ENCODE measurements around the gene APCDD1L. TPM values are rescaled to one million over a fixed set of nuclear protein-coding genes. Genes with fewer than 3 reads are reported as not detected.

Gene APCDD1L
- total RNA-seq, 4 donors from 2014 or later, result 0.21 to 0.30 TPM; not detected in 2

- Histone ChIP-seq H3K27ac (no peak overlapping the region), H3K9me3 (peaks cover 0 to 15% (median 0%) of the 10 kb centered on the region in 4 donors), H3K27me3 (no peaks in the 10 kb centered on the region), H3K4me3 (no peak overlapping the region), H3K4me1 (no peaks in the 10 kb centered on the region), H3K36me3 (no peaks in the 10 kb centered on the region)
- TF ChIP-seq EP300 (IDR thresholded peaks at IDR 0.05) (no peak), POLR2A (IDR thresholded peaks at IDR 0.05) (no peak), CTCF (IDR thresholded peaks at IDR 0.05) (no peak)
- 81 to 82% methylated on average over 7 of the region's 7 CpGs for WGBS, 2 donors
- no peak for DNase-seq (ENCODE audit: low spot score in 2 of 2)
These were observed 23.0 kb downstream of the APCDD1L start for GRCh38 chr20:58492074-58492718.

DNA sequence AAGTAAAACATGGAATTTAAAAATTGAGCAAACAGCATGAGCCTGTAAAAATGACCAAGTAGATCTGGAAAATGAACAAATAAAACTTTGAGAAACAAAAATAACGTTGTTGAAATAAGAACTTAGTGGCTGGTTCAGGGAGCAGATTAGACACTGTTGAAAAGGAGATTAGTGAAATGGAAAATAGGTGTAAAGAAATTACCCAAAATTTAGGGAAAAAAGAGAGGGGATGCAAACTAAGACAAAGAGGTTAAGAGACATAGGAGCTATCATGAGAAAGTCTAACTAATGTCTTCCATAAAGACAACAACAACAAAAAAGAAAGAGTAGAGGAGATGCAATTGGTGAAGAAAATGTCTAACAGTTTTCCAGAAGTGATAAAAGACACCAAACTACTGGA is 29.0 kb downstream of the APCDD1L start:
- no peak overlapping the region for H3K4me3 ChIP-seq
- no peak overlapping the region for H3K27ac ChIP-seq
- WGBS, 2 donors, result 41 to 42% methylated on average over 1 of the region's 1 CpG
- no peak for TF ChIP-seq EP300 (IDR thresholded peaks at IDR 0.05)
- TF ChIP-seq CTCF (IDR thresholded peaks at IDR 0.05), result no peak
- TF ChIP-seq POLR2A (IDR thresholded peaks at IDR 0.05), result no peak
- H3K9me3 ChIP-seq, result peaks cover 0 to 45% (median 5%) of the 10 kb centered on the region in 4 donors
- peaks cover 0 to 5% (median 0%) of the 10 kb centered on the region in 4 donors for H3K4me1 ChIP-seq
- no peaks in the 10 kb centered on the region for H3K27me3 ChIP-seq
- DNase-seq (ENCODE audit: low spot score in 2 of 2), result no peak
- no peaks in the 10 kb centered on the region for H3K36me3 ChIP-seq

DNA sequence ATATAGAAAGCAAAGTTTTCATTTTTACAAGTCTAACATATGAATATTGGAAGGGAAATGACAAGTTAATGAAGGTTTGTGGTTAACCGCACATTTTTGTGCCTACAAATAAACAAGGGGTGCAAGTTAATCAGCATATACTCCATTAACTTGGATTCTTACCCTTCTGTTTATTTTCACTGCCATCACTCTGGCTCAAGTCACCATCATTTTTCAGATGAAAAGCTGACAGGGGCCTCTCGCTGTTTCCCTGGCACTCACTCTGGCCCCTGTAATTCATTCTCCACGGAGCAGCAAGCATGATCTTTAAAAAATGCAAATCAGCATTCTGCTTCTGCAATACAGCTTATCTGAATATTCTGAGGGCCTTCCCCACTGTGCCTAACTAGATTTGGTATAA is 29.8 kb downstream of the APCDD1L start:
- no peak for DNase-seq (ENCODE audit: low spot score in 2 of 2)
- no peak overlapping the region for H3K4me3 ChIP-seq
- TF ChIP-seq POLR2A (IDR thresholded peaks at IDR 0.05) (no peak), CTCF (IDR thresholded peaks at IDR 0.05) (no peak), EP300 (IDR thresholded peaks at IDR 0.05) (no peak)
- H3K27me3 ChIP-seq, result no peaks in the 10 kb centered on the region
- no peak overlapping the region for H3K27ac ChIP-seq
- peaks cover 0 to 5% (median 0%) of the 10 kb centered on the region in 4 donors for H3K4me1 ChIP-seq
- peaks cover 0 to 45% (median 5%) of the 10 kb centered on the region in 4 donors for H3K9me3 ChIP-seq
- H3K36me3 ChIP-seq, result peaks cover 0 to 2% (median 0%) of the 10 kb centered on the region in 3 donors
- WGBS, 2 donors, result 87 to 91% methylated on average over 3 of the region's 3 CpGs

GRCh38 chr20:58483470-58483869 is 31.7 kb downstream of the APCDD1L start:
- Histone ChIP-seq H3K27me3 (no peaks in the 10 kb centered on the region), H3K36me3 (peaks cover 0 to 2% (median 0%) of the 10 kb centered on the region in 3 donors), H3K9me3 (peaks cover 0 to 49% (median 5%) of the 10 kb centered on the region in 4 donors), H3K4me1 (peaks cover 0 to 5% (median 0%) of the 10 kb centered on the region in 4 donors), H3K4me3 (no peak overlapping the region), H3K27ac (no peak overlapping the region)
- TF ChIP-seq CTCF (IDR thresholded peaks at IDR 0.05) (no peak), EP300 (IDR thresholded peaks at IDR 0.05) (no peak), POLR2A (IDR thresholded peaks at IDR 0.05) (no peak)
- DNase-seq (ENCODE audit: low spot score in 2 of 2), result no peak
- WGBS, 2 donors, result 90 to 94% methylated on average over 6 of the region's 6 CpGs

DNA sequence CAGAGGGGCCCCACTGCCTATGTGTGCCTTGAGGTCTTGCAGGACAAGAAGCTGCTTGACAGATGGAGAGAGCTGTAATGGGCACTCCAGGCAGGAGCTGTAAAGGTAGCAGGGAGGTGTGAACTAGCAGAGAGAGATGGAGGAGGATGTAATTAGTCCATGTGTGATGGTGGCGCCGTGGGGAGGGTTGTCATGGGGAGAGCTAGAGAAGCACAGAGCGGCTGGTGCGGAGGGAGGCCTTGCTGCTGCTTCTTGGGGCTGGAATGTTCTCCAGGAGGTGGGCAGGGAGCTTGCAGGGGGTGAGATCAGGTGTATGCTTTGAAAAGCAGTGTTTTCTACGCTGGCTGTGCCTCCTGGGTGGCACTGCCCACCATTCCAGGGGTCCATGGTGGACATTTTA is 32.1 kb downstream of the APCDD1L start:
- WGBS, 2 donors, result 73 to 81% methylated on average over 5 of the region's 5 CpGs
- TF ChIP-seq EP300 (IDR thresholded peaks at IDR 0.05) (no peak), CTCF (IDR thresholded peaks at IDR 0.05) (no peak), POLR2A (IDR thresholded peaks at IDR 0.05) (no peak)

More for the DNA sequence above, 32.1 kb downstream of the APCDD1L start:
- H3K9me3 ChIP-seq, result peaks cover 0 to 51% (median 7%) of the 10 kb centered on the region in 4 donors
- no peak overlapping the region for H3K27ac ChIP-seq
- H3K4me1 ChIP-seq, result peaks cover 0 to 5% (median 0%) of the 10 kb centered on the region in 4 donors
- DNase-seq (ENCODE audit: low spot score in 2 of 2), result no peak
- H3K4me3 ChIP-seq, result no peak overlapping the region
- no peaks in the 10 kb centered on the region for H3K27me3 ChIP-seq
- H3K36me3 ChIP-seq, result peaks cover 0 to 6% (median 0%) of the 10 kb centered on the region in 3 donors
